Skin epidermis (tissue), 12 donors: Measurements from ENCODE around the gene SELP.
A peak's percentile ranks its signal among the peaks of the same experiment; 100 is the strongest.
"Not testable (repeated sequence)": the region's sequence is repeated elsewhere in the genome, so short reads cannot be mapped to it uniquely, and the experiment has no call there.

Experiments used
- H3K27ac ChIP-seq, 21 experiments: fragments of 200-600 bp; sonication (generic) in 11 of 21; one replicate each; pipeline ENCODE4 v1.5.0; 2020; ENCODE audit warnings: mild to moderate bottlenecking in 3 of 21, inconsistent platforms in 2 of 21, moderate library complexity in 2 of 21
- H3K4me3 ChIP-seq, 7 experiments: fragments of 200-600 bp; sonication (generic) in 2 of 7; one replicate each; pipeline ENCODE4 v1.5.0; 2020; ENCODE audit warnings: inconsistent platforms in 2 of 7, mild to moderate bottlenecking in 2 of 7, moderate library complexity in 1 of 7

SELP gene

GRCh38 chr1:169630006-169630405 lies at the start of gene SELP:
SELP (minus strand) TSS chr1:169630124; CDS start chr1:169630074, 50 bp downstream.
- H3K4me3 ChIP-seq = peak within 1 kb of the TSS in 1 of 7 experiments; percentile 6
- H3K27ac ChIP-seq = peak within 1 kb of the TSS in 2 of 21 experiments; percentile 23 to 37

GRCh38 chr1:169679692-169680091 lies 49.8 kb upstream of the SELP start:
- H3K27ac ChIP-seq = peak overlapping the region in 1 of 21 experiments; percentile 54
- H3K4me3 ChIP-seq = no peak overlapping the region

DNA sequence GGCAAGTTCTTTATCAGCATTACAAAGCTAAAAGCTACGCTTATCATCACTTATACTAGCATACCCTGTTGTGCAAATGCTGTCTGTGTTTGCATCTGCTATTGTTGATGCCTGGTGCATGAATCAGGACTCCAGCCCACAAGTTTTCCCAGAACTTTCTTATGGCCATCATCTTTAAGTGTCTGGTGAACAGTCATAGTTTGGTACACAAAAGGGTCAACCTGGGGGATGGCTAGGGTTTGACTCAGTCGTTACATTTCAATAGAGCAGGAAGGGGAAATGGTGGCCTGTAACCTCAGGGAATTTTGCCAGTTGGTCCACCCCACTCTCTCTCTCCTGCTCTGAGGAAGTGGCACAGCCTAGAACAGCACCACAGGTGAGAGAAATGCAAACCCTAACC lies 46.1 kb upstream of the SELP start:
- Histone ChIP-seq H3K4me3 (no peak overlapping the region), H3K27ac (no peak overlapping the region)

DNA sequence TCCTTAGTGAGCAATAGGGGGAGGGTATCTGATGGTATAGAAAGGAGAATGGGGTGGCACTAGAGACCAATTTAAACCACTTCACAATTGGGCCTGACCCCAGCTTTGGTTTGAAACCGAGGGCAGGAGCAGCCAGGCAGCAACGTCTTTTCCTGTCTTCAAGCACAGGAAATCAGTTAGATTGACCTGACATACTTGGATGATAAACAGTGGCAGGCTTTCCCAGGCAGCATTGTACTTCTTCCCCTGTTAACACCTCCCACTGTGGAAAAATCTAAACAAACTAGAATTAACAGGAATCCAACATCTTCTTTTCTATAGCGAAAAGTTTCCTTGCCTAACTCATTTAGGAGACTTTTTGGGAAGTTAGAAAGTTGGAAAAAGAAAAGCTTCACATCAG lies 40.9 kb upstream of the SELP start:
- no peak overlapping the region for H3K4me3 ChIP-seq

GRCh38 chr1:169670244-169670643 lies 40.3 kb upstream of the SELP start:
- H3K4me3 ChIP-seq, H3K27ac ChIP-seq: not testable (repeated sequence)

More for the DNA sequence above, 40.9 kb upstream of the SELP start:
- no peak overlapping the region for H3K27ac ChIP-seq

- peak overlapping the region in 5 of 21 experiments; percentile 32 to 50 (median 45) for H3K27ac ChIP-seq
- not testable (repeated sequence) for H3K4me3 ChIP-seq
Observed at GRCh38 chr1:169667699-169668596, 38.0 kb upstream of the SELP start.

- H3K4me3 ChIP-seq = not testable (repeated sequence)
- H3K27ac ChIP-seq = peak overlapping the region in 2 of 21 experiments; percentile 32 to 50
Observed at GRCh38 chr1:169667227-169667639, 37.3 kb upstream of the SELP start.

- H3K27ac ChIP-seq, H3K4me3 ChIP-seq: not testable (repeated sequence)
Observed at GRCh38 chr1:169662680-169663079, 32.8 kb upstream of the SELP start.

DNA sequence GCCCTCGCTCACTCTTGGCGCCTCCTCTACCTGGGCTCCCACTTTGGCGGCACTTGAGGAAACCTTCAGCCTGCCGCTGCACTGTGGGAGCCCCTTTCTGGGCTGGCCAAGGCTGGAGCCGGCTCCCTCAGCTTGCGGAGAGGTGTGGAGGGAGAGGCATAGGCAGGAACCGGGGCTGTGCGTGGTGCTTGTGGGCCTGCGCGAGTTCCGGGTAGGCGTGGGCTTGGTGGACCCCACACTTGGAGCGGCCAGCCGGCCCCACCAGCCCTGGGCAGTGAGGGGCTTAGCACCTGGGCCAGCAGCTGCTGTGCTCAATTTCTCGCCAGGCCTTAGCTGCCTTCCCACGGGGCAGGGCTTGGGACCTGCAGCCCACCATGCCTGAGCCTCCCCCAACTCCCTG lies 31.1 kb upstream of the SELP start:
- H3K4me3 ChIP-seq, H3K27ac ChIP-seq: not testable (repeated sequence)

DNA sequence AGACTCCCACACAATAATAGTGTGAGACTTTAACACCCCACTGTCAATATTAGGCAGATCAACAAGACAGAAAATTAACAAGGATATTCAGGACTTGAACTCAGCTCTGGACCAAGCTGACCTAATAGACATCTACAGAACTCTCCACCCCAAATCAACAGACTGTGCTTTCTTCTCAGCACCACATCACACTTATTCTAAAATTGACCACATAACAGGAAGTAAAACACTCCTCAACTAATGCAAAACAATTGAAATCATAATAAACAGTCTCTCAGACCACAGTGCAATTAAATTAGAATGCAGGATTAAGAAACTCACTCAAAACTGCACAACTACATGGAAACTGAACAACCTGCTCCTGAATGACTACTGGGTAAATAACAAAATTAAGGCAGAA lies 28.9 kb upstream of the SELP start:
- H3K27ac ChIP-seq = peak overlapping the region in 1 of 21 experiments; percentile 19
- not testable (repeated sequence) for H3K4me3 ChIP-seq

DNA sequence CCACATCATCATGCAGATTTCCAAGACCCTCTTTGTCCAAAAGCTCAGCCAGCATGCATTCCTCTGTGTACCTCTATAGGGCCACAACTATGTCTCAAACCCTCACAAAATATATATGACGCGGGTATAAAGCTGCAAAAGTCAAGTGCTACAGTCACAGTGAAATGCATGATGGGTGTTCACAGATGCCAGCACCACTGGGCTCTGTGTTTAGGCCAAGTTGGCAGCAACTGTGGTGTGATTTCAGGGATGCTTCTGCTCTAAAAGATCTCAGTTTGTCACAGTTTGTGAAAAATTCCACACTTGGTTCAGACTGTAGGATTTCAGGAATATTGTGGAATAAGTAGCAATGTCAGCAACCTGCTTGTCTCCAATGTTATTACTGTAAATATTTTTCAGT lies 23.9 kb upstream of the SELP start:
- H3K4me3 ChIP-seq = no peak overlapping the region
- H3K27ac ChIP-seq = no peak overlapping the region

DNA sequence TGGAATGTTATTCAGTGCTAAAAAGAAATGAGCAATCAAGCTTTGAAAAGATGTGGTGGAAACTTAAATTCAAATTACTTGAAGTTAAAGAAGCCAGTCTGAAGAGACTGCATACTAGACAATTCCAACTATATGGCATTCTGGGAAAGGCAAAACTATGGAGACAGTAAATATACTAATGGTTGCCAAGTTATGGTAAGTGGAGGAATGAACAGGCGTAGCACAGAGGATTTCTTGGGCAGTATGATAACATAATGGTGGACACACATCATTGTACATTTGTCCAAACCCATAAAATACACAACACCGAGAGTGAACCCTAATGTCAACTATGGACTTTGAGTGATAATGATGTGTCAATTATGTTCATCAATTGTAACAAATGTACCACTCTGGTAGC lies 21.1 kb upstream of the SELP start:
- H3K4me3 ChIP-seq = no peak overlapping the region
- H3K27ac ChIP-seq = no peak overlapping the region

- no peak overlapping the region for H3K27ac ChIP-seq
- H3K4me3 ChIP-seq = no peak overlapping the region
Observed at GRCh38 chr1:169650551-169650950, 20.6 kb upstream of the SELP start.

DNA sequence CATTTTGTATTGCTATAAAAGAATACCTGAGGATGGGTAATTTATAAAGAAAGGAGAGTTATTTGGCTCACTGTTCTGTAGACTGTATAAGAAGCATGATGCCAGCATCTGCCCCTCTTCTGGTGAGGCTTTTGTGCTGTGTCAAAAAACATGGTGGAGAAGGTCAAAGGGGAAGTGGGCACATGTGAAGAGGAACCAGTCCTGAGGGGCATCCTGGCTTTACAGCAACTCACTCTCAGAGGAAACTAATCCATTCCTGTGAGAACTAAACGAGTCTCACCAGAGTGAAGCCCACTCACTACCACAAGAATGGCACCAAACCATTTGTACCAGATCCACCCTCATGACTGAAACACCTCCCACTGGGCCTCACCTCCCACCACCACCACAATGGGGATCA lies 18.8 kb upstream of the SELP start:
- H3K4me3 ChIP-seq = no peak overlapping the region
- H3K27ac ChIP-seq = peak overlapping the region in 1 of 21 experiments; percentile 3

DNA sequence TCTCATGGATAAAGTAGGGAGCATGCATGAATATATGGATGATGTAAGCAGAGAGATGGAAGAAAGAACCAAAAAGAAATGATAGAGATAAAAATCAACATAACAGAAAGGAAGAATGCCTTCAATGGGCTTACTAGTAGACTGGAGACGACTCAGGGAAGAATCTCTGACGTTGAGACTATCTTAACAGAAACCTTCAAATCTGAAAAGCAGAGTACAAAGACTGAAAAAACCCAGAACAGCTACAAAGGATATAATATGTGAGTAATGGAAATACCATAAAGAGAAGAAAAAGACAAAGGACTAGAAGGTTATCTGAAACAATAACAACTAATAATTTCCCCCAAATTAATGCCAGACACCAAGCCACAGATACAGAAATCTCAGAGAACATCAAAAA lies 18.3 kb upstream of the SELP start:
- no peak overlapping the region for H3K27ac ChIP-seq
- no peak overlapping the region for H3K4me3 ChIP-seq

GRCh38 chr1:169647512-169647911 lies 17.6 kb upstream of the SELP start:
- no peak overlapping the region for H3K27ac ChIP-seq
- no peak overlapping the region for H3K4me3 ChIP-seq

GRCh38 chr1:169644297-169644696 lies 14.4 kb upstream of the SELP start:
- Histone ChIP-seq H3K27ac (no peak overlapping the region), H3K4me3 (no peak overlapping the region)

DNA sequence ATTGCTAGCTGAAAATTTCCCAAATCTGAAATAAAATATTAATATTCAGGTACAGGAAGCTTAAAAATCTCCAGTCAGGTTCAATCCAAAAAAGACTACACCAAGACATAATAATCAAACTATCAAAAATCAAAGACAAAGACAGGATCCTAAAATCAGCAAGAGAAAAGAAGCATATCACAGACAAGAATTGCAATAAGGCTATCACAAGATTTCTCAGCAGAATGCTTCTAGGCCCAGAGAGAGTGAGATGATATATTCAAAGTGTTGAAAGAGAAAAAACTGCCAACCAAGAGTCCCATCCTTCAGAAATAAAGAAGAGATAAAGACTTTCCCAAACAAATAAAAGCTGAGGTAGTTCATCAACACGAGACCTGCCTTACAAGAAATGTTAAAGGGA lies 5.0 kb upstream of the SELP start:
- Histone ChIP-seq H3K27ac (no peak overlapping the region), H3K4me3 (no peak overlapping the region)

- H3K4me3 ChIP-seq = no peak overlapping the region
- no peak overlapping the region for H3K27ac ChIP-seq
Observed at GRCh38 chr1:169634145-169634544, 4.2 kb upstream of the SELP start.

- no peak overlapping the region for H3K27ac ChIP-seq
- no peak overlapping the region for H3K4me3 ChIP-seq
Observed at GRCh38 chr1:169631249-169631648, 1.3 kb upstream of the SELP start.

DNA sequence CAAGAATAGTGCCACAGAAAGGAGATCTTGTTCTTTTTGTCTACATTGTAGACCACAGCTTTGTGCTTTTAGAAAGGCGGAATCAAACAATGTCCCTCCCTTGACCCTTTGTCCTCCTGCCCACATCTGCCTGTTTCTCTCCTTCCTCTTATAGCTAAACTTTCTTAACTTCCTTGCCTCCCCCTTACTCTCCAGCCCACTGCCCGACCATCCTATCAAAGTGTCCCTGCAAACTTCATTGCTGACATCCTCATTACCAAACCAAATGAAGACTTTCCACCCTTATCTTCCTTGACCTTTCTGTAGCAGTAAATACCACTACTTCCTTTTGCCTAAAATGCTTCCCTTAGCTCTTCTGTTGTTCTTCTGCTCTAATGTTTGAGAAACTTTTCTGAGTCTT lies 5.0 kb downstream of the SELP start:
- no peak overlapping the region for H3K4me3 ChIP-seq

GRCh38 chr1:169624122-169624521 lies 5.8 kb downstream of the SELP start:
- Histone ChIP-seq H3K27ac (no peak overlapping the region), H3K4me3 (no peak overlapping the region)

More for the DNA sequence above, 5.0 kb downstream of the SELP start:
- no peak overlapping the region for H3K27ac ChIP-seq
